HCT116 (cell line): ENCODE data around the gene ARL4C. TPM values are rescaled to one million over a fixed set of nuclear protein-coding genes. Genes with fewer than 3 reads are reported as not detected.

Experiments used
- ATAC-seq: fragments of 200-7000 bp; cut with Tn5 transposase; 2 replicates; pipeline ENCODE4 v1.9.1; 2020; ENCODE audit warnings: mild to moderate bottlenecking, moderate library complexity
- BruUV-seq: library from RNA; stranded (reverse); fragments of 400-500 nt; replicated peaks from 2 replicates; lab custom pipeline; 2021; lab: Mats Ljungman, UMichigan
- CTCF ChIA-PET: fragments of 300-600 bp; sonication (Branson Sonifier 250); formaldehyde crosslinking; loops from one replicate; lab custom pipeline; 2021; ENCODE audit warnings: antibody characterized with exemption; lab: Charles Lee
- POLR2A ChIA-PET: fragments of 300-600, 350-600 bp; sonication (Branson Sonifier 250); formaldehyde crosslinking; loops from one replicate; lab custom pipeline; 2021; ENCODE audit warnings: antibody characterized with exemption; lab: Charles Lee
- RAD21 ChIA-PET, 2 experiments: fragments of 300-600 bp; sonication (Branson Sonifier 250); formaldehyde crosslinking; loops; one replicate each; lab custom pipeline; 2023; ENCODE audit warnings: low total read pairs in 2 of 2; ENCODE audit not compliant: uncharacterized antibody in 2 of 2, unreplicated experiment in 2 of 2, low non-redundant PET in 1 of 2; lab: Charles Lee
- DNase-seq: peaks from one replicate; pipeline ENCODE4 v3.0.0-alpha.2; 2010; ENCODE audit warnings: low read depth, low spot score
- H2AFZ ChIP-seq: fragments of 200-600 bp; shearing (Covaris generic), sonication (generic); 2 replicates; pipeline ENCODE4 v1.6.1; 2017; ENCODE audit warnings: low read depth, mixed run types, mixed read lengths, antibody characterized with exemption, low read length; ENCODE audit not compliant: poor library complexity, severe bottlenecking
- H3K27ac ChIP-seq: 2 replicates; pipeline ENCODE4 v1.5.1; 2012; ENCODE audit warnings: low read depth, low read length
- H3K27me3 ChIP-seq: fragments of 200-600 bp; sonication (generic); 2 replicates; pipeline ENCODE4 v1.6.1; 2016; ENCODE audit warnings: mixed run types, low read length, mixed read lengths; ENCODE audit not compliant: insufficient read depth
- H3K36me3 ChIP-seq, 2 experiments: fragments of 200-500 bp in 1 of 2; fragments of 200-600 bp in 1 of 2; sonication (Bioruptor generic) in 1 of 2; sonication (generic) in 1 of 2; 2 replicates each; pipeline versions ENCODE4 v1.5.1 to v1.6.1; 2014 to 2016; ENCODE audit warnings: low read length in 2 of 2, inconsistent platforms in 1 of 2, mixed read lengths in 1 of 2, mixed run types in 1 of 2; ENCODE audit not compliant: insufficient read depth in 2 of 2, control insufficient read depth in 1 of 2
- H3K4me1 ChIP-seq, 2 experiments: fragments of 200-600 bp in 1 of 2; sonication (generic) in 1 of 2; 2 replicates each; pipeline versions ENCODE4 v1.5.1 to v1.6.1; 2012 to 2017; ENCODE audit warnings: low read length in 2 of 2, inconsistent platforms in 1 of 2, mild to moderate bottlenecking in 1 of 2, mixed read lengths in 1 of 2, mixed run types in 1 of 2, moderate library complexity in 1 of 2; ENCODE audit not compliant: insufficient read depth in 2 of 2, control insufficient read depth in 1 of 2
- H3K4me2 ChIP-seq: fragments of 200-600 bp; sonication (generic); 2 replicates; pipeline ENCODE4 v1.6.1; 2017; ENCODE audit warnings: mixed run types, low read length, mixed read lengths
- H3K4me3 ChIP-seq, 2 experiments: fragments of 200-600 bp in 1 of 2; sonication (generic) in 1 of 2; replicated peaks in 1 of 2; 2 replicates each; pipeline ENCODE4 v1.5.1; 2011 to 2016; ENCODE audit warnings: low read length in 2 of 2, control low read depth in 1 of 2, low read depth in 1 of 2, mild to moderate bottlenecking in 1 of 2, mixed read lengths in 1 of 2, mixed run types in 1 of 2
- H3K79me2 ChIP-seq: fragments of 200-600 bp; sonication (generic); 2 replicates; pipeline ENCODE4 v1.6.1; 2017; ENCODE audit warnings: mild to moderate bottlenecking, mixed run types, low read length, moderate library complexity, mixed read lengths; ENCODE audit not compliant: insufficient read depth
- H3K9ac ChIP-seq: fragments of 200-600 bp; sonication (generic); 2 replicates; pipeline ENCODE4 v1.6.1; 2016; ENCODE audit warnings: low read length, mixed read lengths
- H3K9me2 ChIP-seq: fragments of 200-600 bp; sonication (generic), shearing (Covaris generic); 2 replicates; pipeline ENCODE4 v1.6.1; 2017; ENCODE audit warnings: mixed run types, mild to moderate bottlenecking, moderate library complexity; ENCODE audit not compliant: insufficient read depth
- H3K9me3 ChIP-seq, 2 experiments: fragments of 200-500 bp in 1 of 2; fragments of 200-600 bp in 1 of 2; sonication (Bioruptor generic) in 1 of 2; sonication (generic) in 1 of 2; 2 replicates each; pipeline ENCODE4 v1.6.1; 2014 to 2017; ENCODE audit warnings: low read length in 2 of 2, mixed read lengths in 2 of 2, inconsistent platforms in 1 of 2, low read depth in 1 of 2, mild to moderate bottlenecking in 1 of 2, mixed run types in 1 of 2, moderate library complexity in 1 of 2; ENCODE audit not compliant: control insufficient read depth in 1 of 2, insufficient read depth in 1 of 2
- H4K20me1 ChIP-seq: fragments of 200-600 bp; sonication (generic), shearing (Covaris generic); 2 replicates; pipeline ENCODE4 v1.6.1; 2017; ENCODE audit warnings: mixed run types, mild to moderate bottlenecking, moderate library complexity; ENCODE audit not compliant: insufficient read depth
- ATF3 ChIP-seq: IDR thresholded peaks from 2 replicates; pipeline ENCODE4 v1.6.1; 2012
- CBX3 ChIP-seq: IDR thresholded peaks from 2 replicates; pipeline ENCODE4 v1.6.1; 2012; ENCODE audit warnings: low read depth
- CEBPB ChIP-seq: IDR thresholded peaks from 2 replicates; pipeline ENCODE4 v1.6.1; 2012; ENCODE audit warnings: low read depth
- EGR1 ChIP-seq: IDR thresholded peaks from 2 replicates; pipeline ENCODE4 v1.6.1; 2012; ENCODE audit warnings: low read depth
- EZH2 ChIP-seq: fragments of 200-600 bp; sonication (generic); IDR thresholded peaks from 2 replicates; pipeline ENCODE4 v1.6.1; 2017; ENCODE audit warnings: antibody characterized with exemption, mixed run types
- FOSL1 ChIP-seq: IDR thresholded peaks from 2 replicates; pipeline ENCODE4 v1.6.1; 2012; ENCODE audit warnings: low read depth
- MAX ChIP-seq: IDR thresholded peaks from 2 replicates; pipeline ENCODE4 v1.6.1; 2012
- REST ChIP-seq: IDR thresholded peaks from 2 replicates; pipeline ENCODE4 v1.6.1; 2012; ENCODE audit warnings: low read depth
- SIN3A ChIP-seq: IDR thresholded peaks from 2 replicates; pipeline ENCODE4 v1.6.1; 2012; ENCODE audit warnings: low read depth
- SP1 ChIP-seq: IDR thresholded peaks from 2 replicates; pipeline ENCODE4 v1.6.1; 2012; ENCODE audit warnings: low read depth
- SRF ChIP-seq: IDR thresholded peaks from 2 replicates; pipeline ENCODE4 v1.6.1; 2012; ENCODE audit warnings: low read depth
- TCF7L2 ChIP-seq: IDR thresholded peaks from 2 replicates; pipeline ENCODE4 v1.7.0; 2011; ENCODE audit warnings: borderline replicate concordance, inconsistent platforms; ENCODE audit not compliant: insufficient read depth, insufficient read length; ENCODE audit errors: extremely low read depth
- ZBTB33 ChIP-seq: IDR thresholded peaks from 2 replicates; pipeline ENCODE4 v1.6.1; 2011; ENCODE audit warnings: mild to moderate bottlenecking, low read length, moderate library complexity; ENCODE audit not compliant: insufficient replicate concordance; ENCODE audit errors: extremely low read depth
- ZNF274 ChIP-seq: fragments of 200-500 bp; sonication (Bioruptor generic); IDR thresholded peaks from 2 replicates; pipeline ENCODE4 v1.6.1; 2014; ENCODE audit warnings: mild to moderate bottlenecking, low read depth, low read length, inconsistent platforms
- intact Hi-C: fragments of 100-400 bp; cut with micrococcal nuclease; formaldehyde crosslinking; loops from 2 replicates; pipeline ENCODE4 v1.10.0; 2022
- total RNA-seq: library from RNA; stranded (reverse); gene quantifications from one replicate; pipeline ENCODE4 v1.2.1, GENCODE V29; 2021; ENCODE audit not compliant: unreplicated experiment

ARL4C gene
- total RNA-seq, 1 experiment from 2014 or later: 4.1 TPM

DNA sequence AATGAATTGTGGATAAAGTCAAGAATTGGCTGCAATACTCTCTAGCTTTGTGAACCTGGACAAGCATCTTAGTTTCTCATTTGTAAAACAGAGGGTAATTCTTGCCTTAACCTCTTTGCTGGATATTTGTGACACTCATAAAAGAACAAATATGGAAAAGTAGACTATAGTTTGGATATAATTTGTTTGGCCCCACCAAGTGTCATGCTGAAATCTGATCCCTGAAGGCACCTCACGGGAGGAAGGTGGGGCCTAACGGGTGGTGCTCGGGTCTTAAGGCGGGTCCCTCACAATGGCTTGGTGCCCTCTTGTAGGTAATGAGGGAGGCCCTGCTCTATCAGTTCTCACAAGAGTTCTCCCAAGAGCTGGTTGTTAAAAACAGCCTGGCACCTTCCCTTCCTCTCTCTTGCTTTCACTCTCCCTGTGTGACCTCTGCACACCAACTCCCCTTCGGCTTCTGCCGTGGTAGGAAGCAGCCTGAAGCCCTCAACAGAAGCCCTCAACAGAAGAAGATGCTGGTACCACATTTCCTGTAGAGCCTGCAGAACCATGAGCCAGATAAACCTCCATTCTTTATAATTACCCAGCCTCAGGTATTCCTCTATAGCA is 37.4 kb downstream of the ARL4C start:
- ChIA-PET CTCF (no interaction called here), POLR2A (no interaction called here), RAD21 (no interaction called here)
- Histone ChIP-seq H3K4me1 (peaks cover 0 to 5% of the 10 kb centered on the region in 2 experiments; a peak in 1 of 4 replicates), H3K9ac (no peak overlapping the region), H4K20me1 (no peaks in the 10 kb centered on the region), H3K27ac (no peak overlapping the region), H3K27me3 (no peaks in the 10 kb centered on the region), H3K36me3 (no peaks in the 10 kb centered on the region), H2AFZ (no peak overlapping the region), H3K9me2 (no peaks in the 10 kb centered on the region), H3K4me2 (no peak overlapping the region), H3K79me2 (no peaks in the 10 kb centered on the region), H3K9me3 (no peaks in the 10 kb centered on the region), H3K4me3 (no peak overlapping the region)
- DNase-seq (no peak), ATAC-seq (no peak)
- no TSS peak for BruUV-seq
- TF ChIP-seq EGR1 (no peak), CEBPB (no peak), MAX (no peak), FOSL1 (no peak), EZH2 (no peak), CBX3 (no peak), ATF3 (no peak), SIN3A (no peak)
- intact Hi-C loops: no loop called here

DNA sequence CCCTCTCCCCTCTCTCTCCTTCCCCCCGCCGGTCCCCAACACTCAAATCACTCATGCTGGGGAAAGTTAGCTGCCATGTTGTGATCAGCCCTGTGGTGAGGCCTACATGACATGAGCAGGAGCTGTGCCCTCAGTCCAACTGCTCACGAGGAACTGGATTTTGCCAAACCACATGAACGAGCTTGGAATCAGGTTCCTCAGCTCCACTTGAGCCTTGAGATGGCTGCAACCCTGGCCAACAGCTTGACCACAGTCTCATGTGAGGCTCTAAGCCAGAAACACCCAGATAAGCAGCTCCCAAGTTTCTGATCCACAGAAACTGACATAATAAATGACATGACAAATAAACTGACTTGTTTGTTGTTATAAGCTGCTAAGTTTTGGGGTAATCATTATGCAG is 38.4 kb downstream of the ARL4C start:
- ATAC-seq (no peak), DNase-seq (no peak)
- H3K9me3 ChIP-seq: no peaks in the 10 kb centered on the region
- no peaks in the 10 kb centered on the region for H3K27me3 ChIP-seq
- H3K4me2 ChIP-seq: no peak overlapping the region
- H4K20me1 ChIP-seq: no peaks in the 10 kb centered on the region
- ChIA-PET RAD21 (no interaction called here), POLR2A (no interaction called here), CTCF (no interaction called here)
- no peak overlapping the region for H2AFZ ChIP-seq
- no peak overlapping the region for H3K4me3 ChIP-seq
- intact Hi-C loops: no loop called here
- H3K36me3 ChIP-seq: no peaks in the 10 kb centered on the region
- H3K9ac ChIP-seq: no peak overlapping the region
- H3K4me1 ChIP-seq: peaks cover 0 to 5% of the 10 kb centered on the region in 2 experiments; a peak in 1 of 4 replicates
- H3K9me2 ChIP-seq: no peaks in the 10 kb centered on the region
- H3K79me2 ChIP-seq: no peaks in the 10 kb centered on the region
- no TSS peak for BruUV-seq
- H3K27ac ChIP-seq: no peak overlapping the region
- TF ChIP-seq FOSL1: no peak
- TF ChIP-seq TCF7L2: no peak
- no peak for TF ChIP-seq ZNF274
- no peak for TF ChIP-seq SRF
- TF ChIP-seq CEBPB: no peak
- no peak for TF ChIP-seq ZBTB33
- TF ChIP-seq EZH2: no peak
- TF ChIP-seq SIN3A: no peak
- TF ChIP-seq REST: no peak
- TF ChIP-seq SP1: no peak
